ENCODE results near the gene MRPL27. TPM values are rescaled to one million over a fixed set of nuclear protein-coding genes. Genes with fewer than 3 reads are reported as not detected.

MRPL27 gene
- total and polyA plus RNA-seq, 2 of the 4 experiments (the other 2 are of a cell fraction), result 176 to 202 TPM

DNA sequence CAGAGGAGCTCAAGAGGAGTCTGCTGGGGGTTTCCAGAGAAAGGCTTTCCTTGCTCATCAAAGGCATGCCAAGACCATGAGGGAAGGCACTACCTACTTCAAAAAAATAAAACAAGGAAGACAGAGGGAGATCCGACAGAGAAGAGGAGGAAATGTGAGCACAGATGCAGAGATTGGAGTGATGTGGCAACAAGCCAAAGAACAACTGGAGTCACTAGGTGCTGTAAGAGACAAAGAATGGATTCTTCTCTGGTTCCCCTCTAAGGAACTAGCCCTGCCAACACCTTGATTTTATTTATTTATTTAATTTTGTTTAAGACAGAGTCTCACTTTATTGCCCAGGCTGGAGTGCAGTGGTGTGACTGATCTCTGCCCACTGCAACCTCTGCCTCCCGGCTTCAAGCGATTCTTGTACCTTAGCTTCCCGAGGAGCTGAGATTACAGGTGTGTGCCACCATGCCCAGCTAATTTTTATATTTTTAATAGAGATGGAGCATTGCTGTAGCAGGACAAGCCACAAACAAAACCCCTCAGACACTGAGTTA is 39.3 kb upstream of the MRPL27 start:
- no peaks in the 10 kb centered on the region for H3K9me3 ChIP-seq (ENCODE audit: control insufficient read depth, insufficient read depth, low read length)
- no peak overlapping the region for H4K8ac ChIP-seq (ENCODE audit: low read depth in 2 of 2, low read length in 2 of 2)
- no peak overlapping the region for H3K23ac ChIP-seq (ENCODE audit: low read depth, low read length)
- no peak overlapping the region for H3K9ac ChIP-seq (ENCODE audit: low read depth, low read length)
- peaks cover 2% of the 10 kb centered on the region for H3K27me3 ChIP-seq (ENCODE audit: control insufficient read depth, insufficient read depth, low read length)
- in situ Hi-C loops (cut with MboI; ENCODE audit: low sequenced_read_pairs), result no loop called here
- H4K20me1 ChIP-seq (ENCODE audit: insufficient read depth, low read length), result no peaks in the 10 kb centered on the region
- no peak overlapping the region for H2BK5ac ChIP-seq (ENCODE audit: low read depth, low read length, poor library complexity, severe bottlenecking)
- no peak overlapping the region for H3K27ac ChIP-seq (ENCODE audit: insufficient read depth, low read length)
- H2AFZ ChIP-seq (replicated peaks; ENCODE audit: low read length, poor library complexity), result no peak overlapping the region
- H2BK120ac ChIP-seq (ENCODE audit: low read depth, low read length), result no peak overlapping the region
- no peak overlapping the region for H2AK9ac ChIP-seq (replicated peaks; ENCODE audit: low read depth, low read length, poor library complexity)
- no peaks in the 10 kb centered on the region for H3K9me1 ChIP-seq (ENCODE audit: insufficient read depth, low read length)
- BruUV-seq (replicated peaks), result no TSS peak
- H3K4me2 ChIP-seq (ENCODE audit: low read depth, low read length), result no peak overlapping the region
- no peak overlapping the region for H3K4ac ChIP-seq (ENCODE audit: low read depth, low read length)
- no peak overlapping the region for H4K5ac ChIP-seq (ENCODE audit: low read depth, low read length)
- no peak overlapping the region for H3K14ac ChIP-seq (replicated peaks; ENCODE audit: low read depth, low read length)
- no CpG with 5 or more reads among the region's 4 CpGs for WGBS, 2 experiments (ENCODE audit: extremely low coverage in 2 of 2, insufficient read length in 1 of 2)
- ATAC-seq (ENCODE audit: low read depth), result no peak
- intact Hi-C loops (cut with micrococcal nuclease), result no loop called here
- no peak overlapping the region for H3K18ac ChIP-seq (ENCODE audit: low read depth, low read length)
- no peak overlapping the region for H2BK20ac ChIP-seq (ENCODE audit: low read depth, low read length)
- H4K91ac ChIP-seq (ENCODE audit: insufficient read depth, low read depth, low read length), result no peak overlapping the region
- no peak overlapping the region for H3K56ac ChIP-seq (ENCODE audit: extremely low read depth, insufficient read depth, low read length)
- no peak for DNase-seq
- no peaks in the 10 kb centered on the region for H3K79me1 ChIP-seq (ENCODE audit: low read depth in 1 of 2, low read length in 2 of 2)
- H2BK15ac ChIP-seq (ENCODE audit: low read depth, low read length), result no peak overlapping the region
- POLR2A ChIA-PET (ENCODE audit: unreplicated experiment), result no interaction called here
- dilution Hi-C loops (cut with HindIII; ENCODE audit: low sequenced_read_pairs, unreplicated experiment), result no loop called here
- CTCF ChIA-PET, result interaction anchor here (1.0 kb wide), 1 partner anchor 14 kb away, joined by 4 read pairs; the partner anchor contains the start of gene ACSF2
- H3K36me3 ChIP-seq (ENCODE audit: control insufficient read depth, insufficient read depth, low read length), result no peaks in the 10 kb centered on the region
- no peak for TF ChIP-seq SMC3 (IDR thresholded peaks at IDR 0.05; ENCODE audit: low read depth, low read length)
- no peak for TF ChIP-seq POLR2A (IDR thresholded peaks at IDR 0.05; ENCODE audit: low read depth, low read length)
- TF ChIP-seq, protein P1, sequence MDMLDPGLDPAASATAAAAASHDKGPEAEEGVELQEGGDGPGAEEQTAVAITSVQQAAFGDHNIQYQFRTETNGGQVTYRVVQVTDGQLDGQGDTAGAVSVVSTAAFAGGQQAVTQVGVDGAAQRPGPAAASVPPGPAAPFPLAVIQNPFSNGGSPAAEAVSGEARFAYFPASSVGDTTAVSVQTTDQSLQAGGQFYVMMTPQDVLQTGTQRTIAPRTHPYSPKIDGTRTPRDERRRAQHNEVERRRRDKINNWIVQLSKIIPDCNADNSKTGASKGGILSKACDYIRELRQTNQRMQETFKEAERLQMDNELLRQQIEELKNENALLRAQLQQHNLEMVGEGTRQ (IDR thresholded peaks at IDR 0.05; ENCODE audit: low read depth, low read length), result no peak
- TF ChIP-seq MAFK (IDR thresholded peaks at IDR 0.05; ENCODE audit: low read depth, low read length), result no peak
- no peak for TF ChIP-seq MAZ (IDR thresholded peaks at IDR 0.05; ENCODE audit: borderline replicate concordance, low read depth, low read length)
- TF ChIP-seq, protein P2, sequence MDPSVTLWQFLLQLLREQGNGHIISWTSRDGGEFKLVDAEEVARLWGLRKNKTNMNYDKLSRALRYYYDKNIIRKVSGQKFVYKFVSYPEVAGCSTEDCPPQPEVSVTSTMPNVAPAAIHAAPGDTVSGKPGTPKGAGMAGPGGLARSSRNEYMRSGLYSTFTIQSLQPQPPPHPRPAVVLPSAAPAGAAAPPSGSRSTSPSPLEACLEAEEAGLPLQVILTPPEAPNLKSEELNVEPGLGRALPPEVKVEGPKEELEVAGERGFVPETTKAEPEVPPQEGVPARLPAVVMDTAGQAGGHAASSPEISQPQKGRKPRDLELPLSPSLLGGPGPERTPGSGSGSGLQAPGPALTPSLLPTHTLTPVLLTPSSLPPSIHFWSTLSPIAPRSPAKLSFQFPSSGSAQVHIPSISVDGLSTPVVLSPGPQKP (IDR thresholded peaks at IDR 0.05; ENCODE audit: borderline replicate concordance, low read depth, low read length), result no peak
- TF ChIP-seq CEBPB (IDR thresholded peaks at IDR 0.05; ENCODE audit: low read depth, low read length), result no peak
- TF ChIP-seq FOS (IDR thresholded peaks at IDR 0.05; ENCODE audit: low read depth, low read length), result no peak
- TF ChIP-seq RFX5 (IDR thresholded peaks at IDR 0.05; ENCODE audit: low read depth, low read length), result no peak
- no peak for TF ChIP-seq BHLHE40 (IDR thresholded peaks at IDR 0.05; ENCODE audit: low read depth, low read length)
- no peak for TF ChIP-seq CTCF (conservative IDR thresholded peaks at IDR 0.05; ENCODE audit: low read depth, low read length)
- TF ChIP-seq RCOR1 (IDR thresholded peaks at IDR 0.05; ENCODE audit: insufficient replicate concordance, low read length), result no peak
- no peak for TF ChIP-seq CHD1 (IDR thresholded peaks at IDR 0.05; ENCODE audit: low read depth, low read length)
- no peak for TF ChIP-seq NFE2L2 (IDR thresholded peaks at IDR 0.05; ENCODE audit: low read depth, low read length)
- TF ChIP-seq RAD21 (IDR thresholded peaks at IDR 0.05; ENCODE audit: low read length), result no peak
- H2AK5ac ChIP-seq (ENCODE audit: low read depth, low read length), result no peak overlapping the region
- H3K4me1 ChIP-seq (ENCODE audit: control insufficient read depth, insufficient read depth, low read length), result peaks cover 7% of the 10 kb centered on the region
- H3K4me3 ChIP-seq (ENCODE audit: insufficient read depth, low read depth, low read length), result no peak overlapping the region
